H1 (cell line): ENCODE measurements around the gene SPHK1. TPM values are rescaled to one million over a fixed set of nuclear protein-coding genes. Genes with fewer than 3 reads are reported as not detected.

Experiments used
- CTCF ChIA-PET: fragments of 300-600 bp; sonication (Branson Sonifier 250); formaldehyde crosslinking; loops from one replicate; lab custom pipeline; 2021; ENCODE audit not compliant: partially characterized antibody; lab: Charles Lee
- POLR2A ChIA-PET: fragments of 300-600 bp; sonication (Branson Sonifier 250); formaldehyde crosslinking; loops from one replicate; lab custom pipeline; 2021; ENCODE audit warnings: inconsistent platforms; ENCODE audit not compliant: partially characterized antibody; lab: Charles Lee
- DNase-seq, 2 experiments: peaks; one replicate each; pipeline versions ENCODE4 v3.0.0 to v3.0.0-alpha.2; 2010 to 2022; ENCODE audit warnings: low spot score in 2 of 2, low read depth in 1 of 2, mixed read lengths in 1 of 2
- FAIRE-seq: peaks from 2 replicates; lab custom pipeline; 2011; peaks lifted over from hg19 to GRCh38; lab: Jason Lieb, UNC
- H2AFZ ChIP-seq: 2 replicates; pipeline ENCODE4 v1.8.1; 2012; ENCODE audit warnings: low read length, inconsistent platforms
- H2AK5ac ChIP-seq: 2 replicates; pipeline ENCODE4 v1.6.1; 2013; ENCODE audit warnings: low read depth, low read length
- H2BK120ac ChIP-seq: replicated peaks from 2 replicates; pipeline ENCODE3; 2013; ENCODE audit warnings: low read depth, low read length, inconsistent platforms
- H2BK12ac ChIP-seq: 2 replicates; pipeline ENCODE4 v1.6.1; 2013; ENCODE audit warnings: low read depth, low read length
- H2BK15ac ChIP-seq: 2 replicates; pipeline ENCODE4 v1.6.1; 2013; ENCODE audit warnings: low read length
- H2BK20ac ChIP-seq: 2 replicates; pipeline ENCODE4 v1.6.1; 2013; ENCODE audit warnings: low read length
- H2BK5ac ChIP-seq: 2 replicates; pipeline ENCODE4 v1.6.1; 2013; ENCODE audit warnings: low read depth, low read length
- H3K14ac ChIP-seq: 2 replicates; pipeline ENCODE4 v1.6.1; 2013; ENCODE audit warnings: inconsistent platforms; ENCODE audit not compliant: insufficient read length
- H3K18ac ChIP-seq: 2 replicates; pipeline ENCODE4 v1.6.1; 2013; ENCODE audit warnings: low read length; ENCODE audit errors: extremely low read depth
- H3K23ac ChIP-seq: 2 replicates; pipeline ENCODE4 v1.6.1; 2013; ENCODE audit warnings: inconsistent platforms; ENCODE audit not compliant: insufficient read length
- H3K23me2 ChIP-seq: 2 replicates; pipeline ENCODE4 v1.6.1; 2013; ENCODE audit warnings: low read depth, low read length
- H3K27ac ChIP-seq: 2 replicates; pipeline ENCODE4 v1.6.1; 2011; ENCODE audit warnings: low read depth, low read length, inconsistent platforms
- H3K27me3 ChIP-seq, 4 experiments: replicated peaks in 1 of 4; 1 replicate in 1 of 4; 2 replicates in 3 of 4; pipeline versions ENCODE4 v1.6.1 to v1.8.1; 2011 to 2013; ENCODE audit warnings: low read length in 3 of 4, mild to moderate bottlenecking in 3 of 4, inconsistent platforms in 2 of 4, mixed read lengths in 2 of 4, moderate library complexity in 1 of 4; ENCODE audit not compliant: control insufficient read depth in 3 of 4, insufficient read depth in 3 of 4; ENCODE audit errors: extremely low read depth in 1 of 4
- H3K36me3 ChIP-seq, 4 experiments: 2 replicates each; pipeline versions ENCODE4 v1.6.1 to v1.8.1; 2011 to 2013; ENCODE audit warnings: mild to moderate bottlenecking in 4 of 4, low read length in 3 of 4, moderate library complexity in 2 of 4, control low read depth in 1 of 4, inconsistent platforms in 1 of 4; ENCODE audit not compliant: insufficient read depth in 4 of 4, control insufficient read depth in 2 of 4
- H3K4ac ChIP-seq: replicated peaks from 2 replicates; pipeline ENCODE3; 2013; ENCODE audit warnings: low read length, low read depth, mixed read lengths, inconsistent platforms; ENCODE audit not compliant: insufficient read length
- H3K4me1 ChIP-seq, 4 experiments: replicated peaks in 1 of 4; 1 replicate in 1 of 4; 2 replicates in 3 of 4; pipeline versions ENCODE4 v1.6.1 to v1.8.1; 2011 to 2013; ENCODE audit warnings: low read length in 3 of 4, inconsistent platforms in 2 of 4, mixed read lengths in 1 of 4; ENCODE audit not compliant: insufficient read depth in 4 of 4, control insufficient read depth in 3 of 4
- H3K4me2 ChIP-seq, 2 experiments: 2 replicates each; pipeline versions ENCODE4 v1.6.1 to v1.8.1; 2011 to 2013; ENCODE audit warnings: low read depth in 2 of 2, low read length in 2 of 2, control low read depth in 1 of 2, inconsistent platforms in 1 of 2, mild to moderate bottlenecking in 1 of 2; ENCODE audit not compliant: insufficient read depth in 1 of 2
- H3K4me3 ChIP-seq, 4 experiments: fragments of 200-600, 300-600 bp in 1 of 4; sonication (generic), shearing (Covaris generic), sonication (Bioruptor Twin) in 1 of 4; 2 replicates each; pipeline versions ENCODE4 v1.5.1 to v1.8.1; 2011 to 2016; ENCODE audit warnings: low read length in 4 of 4, low read depth in 3 of 4, control low read depth in 2 of 4, inconsistent platforms in 2 of 4, mild to moderate bottlenecking in 2 of 4, mixed read lengths in 1 of 4, moderate library complexity in 1 of 4; ENCODE audit not compliant: insufficient read depth in 2 of 4; ENCODE audit errors: extremely low read depth in 1 of 4
- H3K56ac ChIP-seq: replicated peaks from 2 replicates; pipeline ENCODE3; 2013; ENCODE audit warnings: low read depth, mild to moderate bottlenecking, mixed read lengths, low read length, inconsistent platforms; ENCODE audit not compliant: insufficient read length
- H3K79me1 ChIP-seq: 2 replicates; pipeline ENCODE4 v1.6.1; 2013; ENCODE audit warnings: low read depth, low read length, control low read depth
- H3K79me2 ChIP-seq, 2 experiments: 2 replicates each; pipeline versions ENCODE4 v1.6.1 to v1.8.1; 2012 to 2013; ENCODE audit warnings: low read length in 2 of 2, mild to moderate bottlenecking in 2 of 2, inconsistent platforms in 1 of 2; ENCODE audit not compliant: insufficient read depth in 2 of 2, control insufficient read depth in 1 of 2
- H3K9ac ChIP-seq, 4 experiments: replicated peaks in 1 of 4; 1 replicate in 1 of 4; 2 replicates in 3 of 4; pipeline versions ENCODE4 v1.6.1 to v1.8.1; 2011 to 2013; ENCODE audit warnings: low read depth in 3 of 4, low read length in 3 of 4, control low read depth in 2 of 4, mild to moderate bottlenecking in 2 of 4, moderate library complexity in 2 of 4, inconsistent platforms in 1 of 4; ENCODE audit errors: extremely low read depth in 1 of 4
- H3K9me3 ChIP-seq, 2 experiments: 2 replicates each; pipeline versions ENCODE4 v1.6.1 to v1.8.1; 2012 to 2013; ENCODE audit warnings: mild to moderate bottlenecking in 2 of 2, moderate library complexity in 2 of 2, control low read depth in 1 of 2, inconsistent platforms in 1 of 2, low read depth in 1 of 2, low read length in 1 of 2, mixed read lengths in 1 of 2; ENCODE audit not compliant: insufficient read depth in 2 of 2
- H4K20me1 ChIP-seq, 2 experiments: replicated peaks in 1 of 2; 2 replicates each; pipeline versions ENCODE3 to v1.8.1; 2011 to 2013; ENCODE audit warnings: inconsistent platforms in 2 of 2, low read length in 2 of 2, mild to moderate bottlenecking in 1 of 2; ENCODE audit not compliant: insufficient read depth in 2 of 2, control insufficient read depth in 1 of 2
- H4K5ac ChIP-seq: 2 replicates; pipeline ENCODE4 v1.6.1; 2013; ENCODE audit warnings: low read length, low read depth, mixed read lengths, inconsistent platforms; ENCODE audit not compliant: insufficient read length
- H4K8ac ChIP-seq: 2 replicates; pipeline ENCODE4 v1.8.0; 2013; ENCODE audit warnings: mild to moderate bottlenecking, moderate library complexity, low read length, inconsistent platforms; ENCODE audit not compliant: insufficient read depth; ENCODE audit errors: extremely low read depth
- H4K91ac ChIP-seq: replicated peaks from 2 replicates; pipeline ENCODE3; 2013; ENCODE audit warnings: low read length, mixed read lengths, inconsistent platforms; ENCODE audit not compliant: insufficient read length
- CREB1 ChIP-seq: IDR thresholded peaks from 2 replicates; pipeline ENCODE4 v1.6.1; 2012; ENCODE audit warnings: inconsistent platforms
- FOSL1 ChIP-seq: IDR thresholded peaks from 2 replicates; pipeline ENCODE4 v1.6.1; 2011; ENCODE audit warnings: mild to moderate bottlenecking, low read depth, low read length, moderate library complexity; ENCODE audit not compliant: insufficient read depth
- JUN ChIP-seq: IDR thresholded peaks from 2 replicates; pipeline ENCODE4 v1.6.1; 2011; ENCODE audit warnings: low read depth, mild to moderate bottlenecking, improper control_type of control experiment, low read length
- KDM4A ChIP-seq: IDR thresholded peaks from one replicate; pipeline ENCODE4 v1.7.1; 2012; ENCODE audit warnings: low read depth, mild to moderate bottlenecking, moderate library complexity, low read length, inconsistent platforms; ENCODE audit not compliant: severe bottlenecking
- MAFK ChIP-seq: IDR thresholded peaks from 2 replicates; pipeline ENCODE4 v1.6.1; 2012; ENCODE audit warnings: low read depth, mild to moderate bottlenecking, improper control_type of control experiment, low read length
- NANOG ChIP-seq: IDR thresholded peaks from 2 replicates; pipeline ENCODE4 v1.6.1; 2011; ENCODE audit warnings: low read length, low read depth, mild to moderate bottlenecking, inconsistent platforms; ENCODE audit not compliant: insufficient read depth, poor library complexity, severe bottlenecking
- RNF2 ChIP-seq: fragments of 200-900, 300-1000 bp; sonication (generic); IDR thresholded peaks from 2 replicates; pipeline ENCODE4 v1.7.1; 2016; ENCODE audit warnings: borderline replicate concordance, low read depth, mild to moderate bottlenecking, antibody characterized with exemption, low read length; ENCODE audit not compliant: poor library complexity, severe bottlenecking; ENCODE audit errors: missing control alignments
- RXRA ChIP-seq: IDR thresholded peaks from 2 replicates; pipeline ENCODE4 v1.6.1; 2011; ENCODE audit warnings: low read depth, mild to moderate bottlenecking, low read length, moderate library complexity; ENCODE audit not compliant: insufficient read depth
- SAP30 ChIP-seq: fragments of 300-600 bp; sonication (generic); IDR thresholded peaks from 2 replicates; pipeline ENCODE4 v1.7.1; 2012; ENCODE audit warnings: low read length, moderate library complexity, mild to moderate bottlenecking, inconsistent platforms; ENCODE audit not compliant: insufficient read depth, insufficient replicate concordance
- SP4 ChIP-seq: IDR thresholded peaks from 2 replicates; pipeline ENCODE4 v1.6.1; 2012; ENCODE audit warnings: low read length, inconsistent platforms
- TAF1 ChIP-seq: IDR thresholded peaks from 2 replicates; pipeline ENCODE4 v1.6.1; 2011; ENCODE audit warnings: mild to moderate bottlenecking, low read depth, low read length
- TEAD4 ChIP-seq: IDR thresholded peaks from 2 replicates; pipeline ENCODE4 v1.6.1; 2012; ENCODE audit warnings: low read depth, low read length, inconsistent platforms, mixed read lengths
- USF2 ChIP-seq: IDR thresholded peaks from 2 replicates; pipeline ENCODE4 v1.6.1; 2011; ENCODE audit warnings: low read length, improper control_type of control experiment
- WGBS, 2 experiments: shearing (Covaris generic) in 1 of 2; methylation state at CpG; one replicate each; pipeline versions ENCODE4 v1.1.6 to v1.1.7; 2013 to 2015; ENCODE audit warnings: low lambda C conversion rate in 2 of 2, mixed read lengths in 2 of 2, inconsistent platforms in 1 of 2, low coverage in 1 of 2, missing lambda C conversion rate in 1 of 2; ENCODE audit not compliant: insufficient replicate concordance in 2 of 2, insufficient coverage in 1 of 2, insufficient read length in 1 of 2; ENCODE audit errors: extremely low coverage in 1 of 2, missing lambda C conversion rate in 1 of 2; 5-methylcytosine and 5-hydroxymethylcytosine counted together
- polyA plus RNA-seq, 7 experiments: library from polyadenylated mRNA; depleted of rRNA in 3 of 7; stranded (reverse) in 5 of 7; unstranded in 2 of 7; fragments of >200 nt in 5 of 7; fragments of 200-250 nt in 2 of 7; gene quantifications; 1 replicate in 5 of 7; 2 replicates in 1 of 7; 4 replicates in 1 of 7; pipeline versions ENCODE4 v1.2.1 to v1.2.3, GENCODE V29; 2011 to 2013; ENCODE audit warnings: missing spikeins in 2 of 7, mixed read lengths in 2 of 7
- total RNA-seq: library from RNA; stranded (reverse); fragmentation: NEBNext Ultra II Directional; extraction: Animal tissue kit (Norgen Biotek cat#: 25700); gene quantifications from 2 replicates; pipeline ENCODE4 v1.2.1, GENCODE V29; 2021

SPHK1 gene
- total and polyA plus RNA-seq, 2 of the 8 experiments (the other 6 are each of a cell fraction or from before 2014, with no cell fraction given): 2.4 TPM

GRCh38 chr17:76379275-76379641 lies 5.2 kb upstream of the SPHK1 start:
- no peak overlapping the region for H2BK5ac ChIP-seq
- no peak overlapping the region for H2AFZ ChIP-seq
- no peak overlapping the region for H3K23ac ChIP-seq
- H3K14ac ChIP-seq: no peak overlapping the region
- WGBS, 2 experiments: 86% methylated on average over 11 of the region's 11 CpGs; no CpG with 5 or more reads in 1 of the 2 experiments
- H2BK12ac ChIP-seq: 0 out of 2 replicates have a peak overlapping the region, but pooled peaks have one; percentile 39
- H3K27me3 ChIP-seq: peaks cover 6 to 17% (median 14%) of the 10 kb centered on the region in 4 experiments; a peak in 6 of 7 replicates
- FAIRE-seq (no peak), DNase-seq (no peak)
- no peak overlapping the region for H3K56ac ChIP-seq
- CTCF ChIA-PET: interaction anchor here (0.6 to 28.1 kb wide), 7 partner anchors 18 to 127 kb away, joined by 3 to 635 read pairs (median 5); partner anchors contain the start of gene PRPSAP1
- H2AK5ac ChIP-seq: no peak overlapping the region
- no peak overlapping the region for H3K4ac ChIP-seq
- no peak overlapping the region for H2BK15ac ChIP-seq
- no peak overlapping the region for H4K5ac ChIP-seq
- H3K18ac ChIP-seq: no peak overlapping the region
- H3K23me2 ChIP-seq: peaks cover 16% of the 10 kb centered on the region
- no peak overlapping the region for H4K8ac ChIP-seq
- H3K79me1 ChIP-seq: no peaks in the 10 kb centered on the region
- no peaks in the 10 kb centered on the region for H4K20me1 ChIP-seq
- H4K91ac ChIP-seq: no peak overlapping the region
- H3K4me3 ChIP-seq: no peak overlapping the region
- H3K4me1 ChIP-seq: peaks cover 0 to 25% (median 9%) of the 10 kb centered on the region in 4 experiments; a peak in 5 of 7 replicates
- no peak overlapping the region for H3K4me2 ChIP-seq
- no peak overlapping the region for H3K9ac ChIP-seq
- POLR2A ChIA-PET: interaction anchor here (1.0 kb wide), 1 partner anchor 77 kb away, joined by 3 read pairs; no protein-coding TSS in a partner anchor
- H3K79me2 ChIP-seq: no peaks in the 10 kb centered on the region
- H3K27ac ChIP-seq: no peak overlapping the region
- H3K9me3 ChIP-seq: no peaks in the 10 kb centered on the region
- no peaks in the 10 kb centered on the region for H3K36me3 ChIP-seq
- H2BK120ac ChIP-seq: no peak overlapping the region
- H2BK20ac ChIP-seq: peak overlapping the region; percentile 15; the same call in 1 of the 2 replicates
- TF ChIP-seq RNF2 (no peak), FOSL1 (no peak), JUN (no peak), KDM4A (no peak), TEAD4 (no peak), MAFK (no peak), RXRA (no peak), NANOG (no peak), SAP30 (no peak), TAF1 (no peak), SP4 (no peak), CREB1 (no peak), USF2 (no peak)
